Natural killer cell (primary cell): Measurements from ENCODE around the gene NRXN3. TPM values are rescaled to one million over a fixed set of nuclear protein-coding genes. Genes with fewer than 3 reads are reported as not detected.

Experiments
- ATAC-seq, 3 donors: fragments of 150-1000 bp in 2 of 3; fragments of 200-7000 bp in 1 of 3; cut with Tn5 transposase; 1 replicate in 1 of 3; 2 replicates in 2 of 3; pipeline ENCODE4 v1.10.0; 2021; ENCODE audit warnings: mild to moderate bottlenecking in 2 of 3, moderate library complexity in 2 of 3
- DNase-seq, 2 donors: peaks; one replicate each; pipeline versions ENCODE4 v3.0.0 to v3.0.0-alpha.2; 2013 to 2021; ENCODE audit warnings: mixed read lengths in 1 of 2
- H3K27ac ChIP-seq: one replicate; pipeline ENCODE4 v1.5.1; 2013; ENCODE audit warnings: mild to moderate bottlenecking, low read length
- H3K27me3 ChIP-seq: one replicate; pipeline ENCODE4 v1.6.1; 2013; ENCODE audit warnings: low read length; ENCODE audit not compliant: control insufficient read depth, insufficient read depth
- H3K36me3 ChIP-seq: one replicate; pipeline ENCODE4 v1.6.1; 2013; ENCODE audit warnings: low read length; ENCODE audit not compliant: control insufficient read depth, insufficient read depth
- H3K4me1 ChIP-seq: one replicate; pipeline ENCODE4 v1.6.1; 2013; ENCODE audit warnings: low read length; ENCODE audit not compliant: control insufficient read depth, insufficient read depth
- H3K4me3 ChIP-seq: one replicate; pipeline ENCODE4 v1.5.1; 2013; ENCODE audit warnings: low read length
- H3K9me3 ChIP-seq: one replicate; pipeline ENCODE4 v1.6.1; 2013; ENCODE audit warnings: low read length; ENCODE audit not compliant: control insufficient read depth, insufficient read depth
- H3K27ac Mint-ChIP-seq, 2 donors: one replicate each; pipeline ENCODE4 v1.8.0; 2022; ENCODE audit warnings: mild to moderate bottlenecking in 2 of 2, mixed read lengths in 2 of 2, moderate library complexity in 1 of 2
- H3K27me3 Mint-ChIP-seq, 2 donors: one replicate each; pipeline ENCODE4 v1.8.0; 2022; ENCODE audit warnings: low read depth in 2 of 2, mixed read lengths in 2 of 2
- H3K36me3 Mint-ChIP-seq: one replicate; pipeline ENCODE4 v1.8.0; 2022; ENCODE audit warnings: mixed read lengths
- H3K4me1 Mint-ChIP-seq, 2 donors: one replicate each; pipeline ENCODE4 v1.8.0; 2022; ENCODE audit warnings: mixed read lengths in 2 of 2
- H3K4me3 Mint-ChIP-seq: one replicate; pipeline ENCODE4 v1.8.0; 2022; ENCODE audit warnings: mild to moderate bottlenecking, moderate library complexity, mixed read lengths
- H3K9me3 Mint-ChIP-seq, 2 donors: one replicate each; pipeline ENCODE4 v1.8.0; 2022; ENCODE audit warnings: mixed read lengths in 2 of 2
- WGBS: methylation state at CpG from one replicate; pipeline ENCODE4 v1.1.7; 2013; ENCODE audit warnings: missing lambda C conversion rate; ENCODE audit not compliant: insufficient coverage; 5-methylcytosine and 5-hydroxymethylcytosine counted together
- intact Hi-C: fragments of 100-400 bp; cut with micrococcal nuclease; formaldehyde crosslinking; loops from one replicate; pipeline ENCODE4 v1.14.2; 2022
- total RNA-seq, 4 donors: library from RNA; stranded (reverse); fragments of 120-200 nt in 1 of 4; gene quantifications; one replicate each; pipeline versions ENCODE4 v1.2.3 to v1.2.4, GENCODE V29; 2013 to 2022
- TF ChIP-seq, protein P1 (sequence below): fragments of 200-600 bp; IDR thresholded peaks from one replicate; pipeline ENCODE4 v1.8.0; 2022; ENCODE audit warnings: antibody characterized with exemption

Gene NRXN3
- total RNA-seq, 3 donors from 2014 or later (not counting 1 experiment from before 2014, with no cell fraction given), result not detected

DNA sequence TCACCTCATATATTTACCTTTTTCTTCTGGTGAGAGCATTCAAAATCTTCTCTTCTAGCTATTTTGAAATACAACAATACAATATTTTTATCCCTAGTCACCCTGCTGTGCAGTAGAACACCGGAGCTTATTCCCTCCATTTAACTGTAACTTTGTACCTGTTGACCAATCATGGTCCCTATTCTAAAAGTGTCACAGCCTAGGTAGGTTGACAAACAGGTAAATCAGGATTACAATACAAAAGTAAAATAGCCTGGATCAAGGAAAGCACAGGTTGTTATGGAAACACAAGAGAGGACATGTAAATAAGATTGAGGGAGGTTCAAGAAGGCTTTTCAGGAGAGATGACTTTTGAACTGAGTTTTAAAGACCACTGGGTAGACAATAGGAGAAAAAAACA, 1370.2 kb downstream of the NRXN3 start:
- intact Hi-C loops, result no loop called here
- Histone ChIP-seq H3K9me3 (peaks cover 4% of the 10 kb centered on the region), H3K4me1 (no peaks in the 10 kb centered on the region), H3K36me3 (no peaks in the 10 kb centered on the region), H3K27me3 (no peaks in the 10 kb centered on the region), H3K4me3 (no peak overlapping the region), H3K27ac (no peak overlapping the region)
- TF ChIP-seq, protein P1, sequence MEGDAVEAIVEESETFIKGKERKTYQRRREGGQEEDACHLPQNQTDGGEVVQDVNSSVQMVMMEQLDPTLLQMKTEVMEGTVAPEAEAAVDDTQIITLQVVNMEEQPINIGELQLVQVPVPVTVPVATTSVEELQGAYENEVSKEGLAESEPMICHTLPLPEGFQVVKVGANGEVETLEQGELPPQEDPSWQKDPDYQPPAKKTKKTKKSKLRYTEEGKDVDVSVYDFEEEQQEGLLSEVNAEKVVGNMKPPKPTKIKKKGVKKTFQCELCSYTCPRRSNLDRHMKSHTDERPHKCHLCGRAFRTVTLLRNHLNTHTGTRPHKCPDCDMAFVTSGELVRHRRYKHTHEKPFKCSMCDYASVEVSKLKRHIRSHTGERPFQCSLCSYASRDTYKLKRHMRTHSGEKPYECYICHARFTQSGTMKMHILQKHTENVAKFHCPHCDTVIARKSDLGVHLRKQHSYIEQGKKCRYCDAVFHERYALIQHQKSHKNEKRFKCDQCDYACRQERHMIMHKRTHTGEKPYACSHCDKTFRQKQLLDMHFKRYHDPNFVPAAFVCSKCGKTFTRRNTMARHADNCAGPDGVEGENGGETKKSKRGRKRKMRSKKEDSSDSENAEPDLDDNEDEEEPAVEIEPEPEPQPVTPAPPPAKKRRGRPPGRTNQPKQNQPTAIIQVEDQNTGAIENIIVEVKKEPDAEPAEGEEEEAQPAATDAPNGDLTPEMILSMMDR, result no peak
- no peak for ATAC-seq
- H3K27me3 Mint-ChIP-seq, result no peaks in the 10 kb centered on the region
- DNase-seq, result no peak
- H3K9me3 Mint-ChIP-seq, result peaks cover 16 to 19% of the 10 kb centered on the region in 2 donors
- WGBS, result 90% methylated on average over 1 of the region's 1 CpG
- no peaks in the 10 kb centered on the region for H3K36me3 Mint-ChIP-seq
- H3K4me3 Mint-ChIP-seq, result no peak overlapping the region
- no peaks in the 10 kb centered on the region for H3K4me1 Mint-ChIP-seq
- H3K27ac Mint-ChIP-seq, result no peak overlapping the region

DNA sequence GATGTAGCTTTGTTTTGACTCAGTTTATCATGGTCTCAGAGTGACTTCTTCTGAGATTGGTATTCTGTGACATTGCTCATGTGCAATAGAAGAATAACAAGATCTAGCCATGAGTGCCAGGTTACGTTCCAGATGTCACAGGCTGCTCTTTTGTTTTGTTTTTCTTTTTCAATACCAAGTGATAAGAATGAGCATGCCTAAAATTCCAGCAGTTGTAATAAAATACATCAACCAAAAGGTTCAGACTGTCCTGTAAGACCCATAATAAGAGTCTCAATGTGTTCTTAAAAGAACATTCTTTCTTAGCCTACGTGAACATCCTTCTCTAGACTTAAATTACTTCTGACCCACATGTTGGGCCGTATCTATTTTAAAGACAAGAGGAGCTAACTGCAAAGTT, 1371.9 kb downstream of the NRXN3 start:
- H3K27ac ChIP-seq, result no peak overlapping the region
- no peak overlapping the region for H3K4me3 ChIP-seq
- Mint-ChIP-seq H3K27me3 (no peaks in the 10 kb centered on the region), H3K4me1 (no peaks in the 10 kb centered on the region), H3K36me3 (no peaks in the 10 kb centered on the region), H3K4me3 (no peak overlapping the region), H3K9me3 (peaks cover 9 to 13% of the 10 kb centered on the region in 2 donors), H3K27ac (no peak overlapping the region)
- DNase-seq (no peak), ATAC-seq (no peak)
- TF ChIP-seq, protein P1, result no peak
- H3K4me1 ChIP-seq, result no peaks in the 10 kb centered on the region
- intact Hi-C loops, result no loop called here
- WGBS, result 69% methylated on average over 3 of the region's 3 CpGs
- H3K27me3 ChIP-seq, result no peaks in the 10 kb centered on the region
- peaks cover 4% of the 10 kb centered on the region for H3K9me3 ChIP-seq
- no peaks in the 10 kb centered on the region for H3K36me3 ChIP-seq

DNA sequence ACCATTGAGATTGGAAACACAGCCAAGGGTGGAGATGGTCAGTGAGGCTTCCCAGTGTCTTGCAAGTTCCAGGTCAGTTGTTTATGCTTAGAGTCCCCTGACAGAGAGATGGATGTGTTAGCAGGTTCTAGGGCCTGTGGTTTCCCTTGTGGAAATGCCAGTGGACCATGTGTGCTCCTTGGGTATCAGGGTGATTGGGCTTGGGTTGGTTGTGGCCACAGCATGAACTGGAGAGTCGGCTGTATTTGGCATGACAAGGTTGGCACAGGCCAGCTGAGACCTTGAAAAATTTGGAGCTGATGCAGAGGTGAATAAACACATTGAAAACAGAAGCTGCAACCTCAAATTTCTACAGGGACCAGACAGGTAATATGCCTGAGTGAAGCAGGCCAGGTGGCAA, 1373.2 kb downstream of the NRXN3 start:
- 88% methylated on average over 1 of the region's 1 CpG for whole genome bisulfite sequencing
- H3K27ac ChIP-seq, result no peak overlapping the region
- ATAC-seq, result no peak
- intact Hi-C loops, result no loop called here
- H3K4me3 ChIP-seq, result no peak overlapping the region
- Mint-ChIP-seq H3K9me3 (peaks cover 15 to 18% of the 10 kb centered on the region in 2 donors), H3K4me1 (no peaks in the 10 kb centered on the region), H3K27me3 (no peaks in the 10 kb centered on the region), H3K27ac (no peak overlapping the region), H3K36me3 (no peaks in the 10 kb centered on the region), H3K4me3 (no peak overlapping the region)
- H3K36me3 ChIP-seq, result no peaks in the 10 kb centered on the region
- H3K27me3 ChIP-seq, result no peaks in the 10 kb centered on the region
- no peak for DNase-seq
- TF ChIP-seq, protein P1, result no peak
- peaks cover 4% of the 10 kb centered on the region for H3K9me3 ChIP-seq
- no peaks in the 10 kb centered on the region for H3K4me1 ChIP-seq

DNA sequence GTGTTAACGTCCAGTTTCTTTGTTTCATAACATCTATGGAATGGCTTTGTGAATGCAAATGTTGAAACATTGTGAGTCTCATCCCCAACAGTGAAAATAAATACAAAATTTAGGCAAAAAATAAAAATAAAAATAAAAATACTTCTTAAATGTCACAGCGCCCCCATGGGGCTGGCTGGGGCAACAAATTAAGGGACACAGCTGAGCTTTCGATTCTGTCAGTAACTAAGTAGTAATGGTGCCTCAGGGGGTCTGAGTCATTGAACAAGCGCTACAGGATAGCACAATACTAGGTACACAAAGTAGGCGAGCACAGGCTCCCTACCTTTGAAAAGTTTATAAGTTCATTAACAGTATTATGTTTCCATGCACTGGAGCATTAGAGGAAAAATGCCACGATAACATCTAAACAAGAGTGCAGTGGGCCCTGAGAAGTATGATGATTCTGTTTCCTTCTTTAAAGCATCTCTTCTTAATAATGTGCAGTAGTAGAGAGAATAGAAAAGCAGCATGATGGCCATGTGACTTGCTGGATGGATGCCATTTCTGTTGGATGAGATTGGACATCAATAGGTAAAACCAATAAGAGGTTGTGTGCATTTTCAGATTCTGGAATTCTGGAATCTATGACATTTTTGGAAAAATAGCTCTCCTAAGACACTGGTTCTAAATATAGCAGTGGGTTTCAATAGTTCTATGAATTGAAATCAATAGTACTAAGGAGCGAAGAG, 1374.0 kb downstream of the NRXN3 start:
- no peak for ATAC-seq
- no peaks in the 10 kb centered on the region for H3K27me3 ChIP-seq
- H3K9me3 Mint-ChIP-seq, result peaks cover 15 to 16% of the 10 kb centered on the region in 2 donors

More for the DNA sequence above, 1374.0 kb downstream of the NRXN3 start:
- H3K36me3 ChIP-seq, result no peaks in the 10 kb centered on the region
- Mint-ChIP-seq H3K27ac (no peak overlapping the region), H3K4me3 (no peak overlapping the region), H3K27me3 (no peaks in the 10 kb centered on the region), H3K4me1 (no peaks in the 10 kb centered on the region), H3K36me3 (no peaks in the 10 kb centered on the region)
- no peak for DNase-seq
- no peaks in the 10 kb centered on the region for H3K4me1 ChIP-seq
- H3K27ac ChIP-seq, result no peak overlapping the region
- no peak overlapping the region for H3K4me3 ChIP-seq
- peaks cover under 1% of the 10 kb centered on the region for H3K9me3 ChIP-seq
- 75% methylated on average over 7 of the region's 7 CpGs for WGBS
- intact Hi-C loops, result no loop called here
- TF ChIP-seq, protein P1, result no peak
